HepG2 (cell line): ENCODE measurements around the gene CEP68. TPM values are rescaled to one million over a fixed set of nuclear protein-coding genes. Genes with fewer than 3 reads are reported as not detected.

ENCODE experiments used
- ATAC-seq: fragments of 200-7000 bp; cut with Tn5 transposase; 3 replicates; pipeline ENCODE4 v1.9.1; 2020; ENCODE audit warnings: mild to moderate bottlenecking, moderate library complexity
- BruUV-seq: library from RNA; stranded (reverse); fragments of 400-500 nt; replicated peaks from 2 replicates; lab custom pipeline; 2021; lab: Mats Ljungman, UMichigan
- CTCF ChIA-PET: fragments of 300-600 bp; formaldehyde crosslinking; extraction: SDS; loops from one replicate; lab custom pipeline; 2021; ENCODE audit warnings: low total read pairs, inconsistent platforms, low intra/inter-chr PET ratio; lab: Yijun Ruan, JAX
- POLR2A ChIA-PET: fragments of 350-600 bp; sonication (Branson Sonifier 250); formaldehyde crosslinking; loops from one replicate; lab custom pipeline; 2020; ENCODE audit warnings: antibody characterized with exemption, inconsistent platforms; lab: Yijun Ruan, JAX
- DNase-seq: peaks from one replicate; pipeline ENCODE4 v3.0.0-alpha.2; 2015; ENCODE audit warnings: low spot score
- FAIRE-seq: peaks from 3 replicates; lab custom pipeline; 2011; peaks lifted over from hg19 to GRCh38; lab: Jason Lieb, UNC
- H2AFZ ChIP-seq: one replicate; pipeline ENCODE4 v1.6.1; 2011; ENCODE audit warnings: low read length, inconsistent platforms
- H3K27ac ChIP-seq: fragments of 300-600 bp; 3 replicates; pipeline ENCODE4 v1.8.0; 2011; ENCODE audit warnings: mixed run types, mild to moderate bottlenecking, mixed read lengths, low read length, inconsistent platforms; ENCODE audit not compliant: insufficient read depth; ENCODE audit errors: extremely low read length
- H3K27me3 ChIP-seq, 2 experiments: fragments of 200-600 bp in 1 of 2; 2 replicates in 1 of 2; 3 replicates in 1 of 2; pipeline versions ENCODE4 v1.6.0 to v1.8.0; 2011; ENCODE audit warnings: low read length in 2 of 2, mild to moderate bottlenecking in 2 of 2, moderate library complexity in 2 of 2, inconsistent platforms in 1 of 2; ENCODE audit not compliant: insufficient read depth in 2 of 2, control insufficient read depth in 1 of 2
- H3K36me3 ChIP-seq, 2 experiments: fragments of 200-600 bp in 1 of 2; replicated peaks in 1 of 2; 2 replicates in 1 of 2; 3 replicates in 1 of 2; pipeline versions ENCODE4 v1.5.1 to v1.8.0; 2011; ENCODE audit warnings: low read length in 2 of 2, inconsistent platforms in 1 of 2; ENCODE audit not compliant: insufficient read depth in 2 of 2, control insufficient read depth in 1 of 2
- H3K4me1 ChIP-seq: 2 replicates; pipeline ENCODE4 v1.5.1; 2012; ENCODE audit warnings: low read length, inconsistent platforms; ENCODE audit not compliant: insufficient read depth
- H3K4me2 ChIP-seq: 2 replicates; pipeline ENCODE4 v1.6.0; 2011; ENCODE audit warnings: low read depth, low read length, inconsistent platforms
- H3K4me3 ChIP-seq, 3 experiments: fragments of 200-600 bp in 1 of 3; sonication (generic), shearing (Covaris generic) in 1 of 3; replicated peaks in 1 of 3; 2 replicates each; pipeline ENCODE4 v1.5.1; 2011 to 2016; ENCODE audit warnings: low read length in 3 of 3, inconsistent platforms in 2 of 3, low read depth in 2 of 3, mild to moderate bottlenecking in 2 of 3, control low read depth in 1 of 3, mixed read lengths in 1 of 3; ENCODE audit not compliant: insufficient read depth in 1 of 3
- H3K79me2 ChIP-seq: one replicate; pipeline ENCODE4 v1.6.1; 2011; ENCODE audit warnings: low read length, inconsistent platforms; ENCODE audit not compliant: insufficient read depth
- H3K9ac ChIP-seq: 2 replicates; pipeline ENCODE4 v1.6.0; 2011; ENCODE audit warnings: mild to moderate bottlenecking, low read depth, low read length, inconsistent platforms; ENCODE audit not compliant: insufficient read depth
- H3K9me3 ChIP-seq: 2 replicates; pipeline ENCODE4 v1.5.1; 2012; ENCODE audit warnings: mild to moderate bottlenecking, low read length
- H4K20me1 ChIP-seq: 2 replicates; pipeline ENCODE4 v1.6.0; 2011; ENCODE audit warnings: inconsistent platforms, mild to moderate bottlenecking, low read length, moderate library complexity; ENCODE audit not compliant: insufficient read depth
- DBP ChIP-seq: sonication (generic); formaldehyde crosslinking; IDR thresholded peaks from 2 replicates; pipeline ENCODE4 v1.4.0; 2020; ENCODE audit warnings: missing genetic modification reagents; ENCODE audit errors: not compliant biosample characterization
- NFAT5 ChIP-seq: sonication (generic); formaldehyde crosslinking; IDR thresholded peaks from 2 replicates; pipeline ENCODE4 v1.4.0; 2020; ENCODE audit warnings: missing genetic modification reagents
- ZNF614 ChIP-seq: IDR thresholded peaks from 2 replicates; pipeline ENCODE4 v1.6.1; 2018; ENCODE audit warnings: missing biosample characterization, missing genetic modification reagents, inconsistent platforms, borderline replicate concordance
- ZNF788 ChIP-seq: sonication (generic); formaldehyde crosslinking; IDR thresholded peaks from 2 replicates; pipeline ENCODE4 v1.5.0; 2020; ENCODE audit warnings: mild to moderate bottlenecking, missing genetic modification reagents, borderline replicate concordance
- WGBS: methylation state at CpG from one replicate; pipeline ENCODE4 v1.1.6; 2017; ENCODE audit warnings: low lambda C conversion rate; 5-methylcytosine and 5-hydroxymethylcytosine counted together
- in situ Hi-C: cut with HindIII; loops from 2 replicates; pipeline ENCODE4 v1.10.0; 2017; ENCODE audit warnings: low pct_unique_long_range_greater_than_20kb; ENCODE audit not compliant: extremely low pct_ligation_motif_present
- intact Hi-C: fragments of 100-400 bp; cut with micrococcal nuclease; formaldehyde crosslinking; loops from one replicate; pipeline ENCODE4 v1.10.0; 2022; ENCODE audit not compliant: unreplicated experiment
- polyA plus RNA-seq, 8 experiments: library from polyadenylated mRNA; depleted of rRNA in 3 of 8; stranded (reverse) in 7 of 8; unstranded in 1 of 8; fragments of >200 nt; fragmentation: Illumina TruSeq in 4 of 8; extraction: Trizol in 4 of 8; gene quantifications; 2 replicates each; pipeline versions ENCODE4 v1.2.1 to v1.2.3, GENCODE V29; 2011 to 2016; ENCODE audit warnings: low read depth in 4 of 8, missing spikeins in 1 of 8, mixed read lengths in 1 of 8; ENCODE audit not compliant: insufficient read depth in 1 of 8
- total RNA-seq, 5 experiments: library from RNA; depleted of rRNA; stranded (reverse); fragments of >200 nt; fragmentation: Illumina TruSeq; extraction: Trizol; gene quantifications; 2 replicates each; pipeline ENCODE4 v1.2.3, GENCODE V29; 2016; ENCODE audit warnings: low read depth in 1 of 5

The CEP68 gene
- total and polyA plus RNA-seq, 2 of the 13 experiments (the other 11 are each of a cell fraction or from before 2014, with no cell fraction given) = 5.7 to 9.3 TPM

GRCh38 chr2:65035351-65035943, 20.8 kb upstream of the CEP68 start:
- no peak overlapping the region for H2AFZ ChIP-seq
- DNase-seq (no peak), ATAC-seq (no peak), FAIRE-seq (no peak)
- H3K27ac ChIP-seq = no peak overlapping the region
- no TSS peak for BruUV-seq
- H3K9me3 ChIP-seq = no peaks in the 10 kb centered on the region
- H3K9ac ChIP-seq = no peak overlapping the region
- H4K20me1 ChIP-seq = no peaks in the 10 kb centered on the region
- H3K4me2 ChIP-seq = no peak overlapping the region
- intact Hi-C loops = no loop called here
- no peak overlapping the region for H3K4me3 ChIP-seq
- no peaks in the 10 kb centered on the region for H3K27me3 ChIP-seq
- CTCF ChIA-PET = no interaction called here
- in situ Hi-C loops = no loop called here
- H3K79me2 ChIP-seq = no peaks in the 10 kb centered on the region
- POLR2A ChIA-PET = no interaction called here
- WGBS = 88% methylated on average over 6 of the region's 6 CpGs
- TF ChIP-seq DBP (no peak), ZNF788 (CRISPR knock-in tag) (no peak), NFAT5 (CRISPR knock-in tag) (no peak), ZNF614 (CRISPR knock-in tag) (no peak)
- H3K36me3 ChIP-seq = peaks cover 2 to 6% of the 10 kb centered on the region in 2 experiments; a peak in 1 of 5 replicates
- peaks cover 23% of the 10 kb centered on the region for H3K4me1 ChIP-seq
